Right lobe of liver (tissue), 4 donors: Measurements from ENCODE around the gene NLN.
"Not testable (repeated sequence)": the region's sequence is repeated elsewhere in the genome, so short reads cannot be mapped to it uniquely, and the experiment has no call there.

Experiments used
- CTCF ChIP-seq, 4 donors: fragments of 200-600 bp in 3 of 4; fragments of 450-650 bp in 1 of 4; IDR thresholded peaks; one replicate each; pipeline versions ENCODE4 v1.5.1 to v1.8.0; 2016 to 2022; ENCODE audit warnings: antibody characterized with exemption in 4 of 4, mild to moderate bottlenecking in 2 of 4
- POLR2A ChIP-seq: fragments of 450-650 bp; IDR thresholded peaks from one replicate; pipeline ENCODE4 v1.6.1; 2017; ENCODE audit warnings: antibody characterized with exemption, mild to moderate bottlenecking
- donor health status: DM: no; HTN: no; CAD: no.
- donor health status: DM: no; HTN: no; CAD: no.
- donor health status: DM: no; HTN: yes; CAD: no.

GRCh38 chr5:65732046-65732445 lies 10.0 kb downstream of the NLN start:
- TF ChIP-seq CTCF (IDR thresholded peaks at IDR 0.05); POLR2A: not testable (repeated sequence)
